NK-92 (cell line): Measurements from ENCODE around the gene ZNF30.
"Not testable (repeated sequence)": the region's sequence is repeated elsewhere in the genome, so short reads cannot be mapped to it uniquely, and the experiment has no call there.

Experiments used
- DNase-seq: peaks from one replicate; lab custom pipeline; 2025; ENCODE audit not compliant: unreplicated experiment; lab: John Stamatoyannopoulos, UW

The ZNF30 gene

GRCh38 chr19:34960103-34960805, 33.6 kb downstream of the ZNF30 start:
- no peak for DNase-seq

- no peak for DNase-seq
These were observed 34.4 kb downstream of the ZNF30 start for GRCh38 chr19:34960940-34961679.

GRCh38 chr19:34961775-34962686, 35.3 kb downstream of the ZNF30 start:
- no peak for DNase-seq

- no peak for DNase-seq
These were observed 36.2 kb downstream of the ZNF30 start for GRCh38 chr19:34962687-34963572.

- DNase-seq: no peak
These were observed 37.1 kb downstream of the ZNF30 start, which contains the start of gene ZNF792 for GRCh38 chr19:34963573-34964406. TSS of gene ZNF792 (minus strand) at chr19:34964229. CDS start at chr19:34963662, 567 bp downstream.

GRCh38 chr19:34964598-34964997, 37.9 kb downstream of the ZNF30 start:
- no peak for DNase-seq

- not testable (repeated sequence) for DNase-seq
These were observed 38.8 kb downstream of the ZNF30 start for GRCh38 chr19:34965505-34965904.

GRCh38 chr19:34967551-34967950, 40.8 kb downstream of the ZNF30 start:
- DNase-seq: no peak

GRCh38 chr19:34969721-34970120, 43.0 kb downstream of the ZNF30 start:
- DNase-seq: no peak

- not testable (repeated sequence) for DNase-seq
These were observed 43.6 kb downstream of the ZNF30 start for GRCh38 chr19:34970185-34970780.

- DNase-seq: no peak
These were observed 45.5 kb downstream of the ZNF30 start for GRCh38 chr19:34972163-34972705.

- no peak for DNase-seq
These were observed 47.9 kb downstream of the ZNF30 start for GRCh38 chr19:34974646-34975045.

GRCh38 chr19:34975056-34975455, 48.4 kb downstream of the ZNF30 start:
- no peak for DNase-seq

- no peak for DNase-seq
These were observed 49.9 kb downstream of the ZNF30 start for GRCh38 chr19:34976611-34977010.

- DNase-seq: no peak
These were observed 53.3 kb downstream of the ZNF30 start for GRCh38 chr19:34979819-34980640.

- DNase-seq: no peak
These were observed 55.6 kb downstream of the ZNF30 start for GRCh38 chr19:34982275-34982674.

- no peak for DNase-seq
These were observed 57.1 kb downstream of the ZNF30 start for GRCh38 chr19:34983786-34984185.

- no peak for DNase-seq
These were observed 57.6 kb downstream of the ZNF30 start for GRCh38 chr19:34984287-34984686.
